A673 (cell line): Measurements from ENCODE around the gene NANOS1.

Experiments
- CTCF ChIP-seq: fragments of 300-800, 200-600 bp; sonication (generic); conservative IDR thresholded peaks from 2 replicates; pipeline ENCODE4 v1.5.1; 2017; ENCODE audit warnings: low read depth, mild to moderate bottlenecking, antibody characterized with exemption, low read length, moderate library complexity, mixed read lengths
- EZH2 ChIP-seq: fragments of 200-600 bp; sonication (generic); IDR thresholded peaks from 2 replicates; pipeline ENCODE4 v1.6.1; 2017; ENCODE audit warnings: borderline replicate concordance, low read depth, mild to moderate bottlenecking, mixed read lengths, antibody characterized with exemption, low read length; ENCODE audit not compliant: poor library complexity, severe bottlenecking

- TF ChIP-seq CTCF (no peak), EZH2 (no peak)
These were observed 3.0 kb upstream of the NANOS1 start for GRCh38 chr10:119026301-119027110.
